ENCODE measurements around the gene ZBTB24. TPM values are rescaled to one million over a fixed set of nuclear protein-coding genes. Genes with fewer than 3 reads are reported as not detected.

ZBTB24 gene
- polyA plus RNA-seq, 3 donors: 3.1 to 4.7 (median 3.4) TPM

- no peaks in the 10 kb centered on the region for H3K27me3 Mint-ChIP-seq (ENCODE audit: low read depth in 3 of 3)
- Histone ChIP-seq H4K20me1 (ENCODE audit: insufficient read depth, low read length) (peaks cover under 1% of the 10 kb centered on the region), H3K9me3 (replicated peaks in 1 of 2; ENCODE audit: control insufficient read depth in 1 of 2, insufficient read depth in 1 of 2, low read length in 2 of 2) (peaks cover 0 to 2% of the 10 kb centered on the region in 2 donors), H3K4me3 (replicated peaks in 1 of 3; ENCODE audit: low read depth in 2 of 3, low read length in 3 of 3) (no peak overlapping the region), H3K27ac (ENCODE audit: low read depth in 1 of 2, low read length in 2 of 2) (no peak overlapping the region), H3K79me2 (ENCODE audit: insufficient read depth, low read length) (peaks cover 7% of the 10 kb centered on the region), H3K36me3 (replicated peaks in 1 of 2; ENCODE audit: control insufficient read depth in 1 of 2, insufficient read depth in 2 of 2, low read length in 2 of 2) (peaks cover 29 to 44% of the 10 kb centered on the region in 2 donors), H3K4me2 (replicated peaks; ENCODE audit: extremely low read depth, low read length, poor library complexity, severe bottlenecking) (no peak overlapping the region), H2AFZ (ENCODE audit: insufficient read depth, low read depth, low read length, poor library complexity, severe bottlenecking) (no peak overlapping the region), H3K27me3 (ENCODE audit: control insufficient read depth in 2 of 2, insufficient read depth in 2 of 2, low read length in 2 of 2) (no peaks in the 10 kb centered on the region), H3K4me1 (ENCODE audit: control insufficient read depth in 1 of 2, insufficient read depth in 2 of 2, low read length in 2 of 2) (peaks cover 33 to 36% of the 10 kb centered on the region in 2 donors), H3K9ac (ENCODE audit: insufficient read depth, low read length, poor library complexity, severe bottlenecking) (no peak overlapping the region)
- TF ChIP-seq CTCF (IDR thresholded peaks at IDR 0.05): no peak
- DNase-seq: no peak
- H3K4me1 Mint-ChIP-seq: peaks cover 34% of the 10 kb centered on the region
- no peak overlapping the region for H3K4me3 Mint-ChIP-seq
- H3K27ac Mint-ChIP-seq: peak overlapping the region in 5 of 7 donors; percentile 14 to 58 (median 34)
- peaks cover 30 to 34% of the 10 kb centered on the region in 2 donors for H3K36me3 Mint-ChIP-seq
- WGBS (ENCODE audit: insufficient coverage): no CpG with 5 or more reads among the region's 3 CpGs
- intact Hi-C loops (cut with micrococcal nuclease): no loop called here
- H3K9me3 Mint-ChIP-seq: peaks cover 0 to 5% (median 0%) of the 10 kb centered on the region in 7 donors
Measured at GRCh38 chr6:109460161-109460829, 22.7 kb downstream of the ZBTB24 start.

- peak overlapping the region; percentile 46 to 52 for H3K27ac ChIP-seq (ENCODE audit: low read depth in 1 of 2, low read length in 2 of 2)
- peaks cover 0 to 2% of the 10 kb centered on the region in 2 donors for H3K9me3 ChIP-seq (replicated peaks in 1 of 2; ENCODE audit: control insufficient read depth in 1 of 2, insufficient read depth in 1 of 2, low read length in 2 of 2)
- peak overlapping the region in 1 of 2 donors; percentile 63 for H3K4me3 Mint-ChIP-seq
- intact Hi-C loops (cut with micrococcal nuclease): loop anchor here in 1 of 2 donors (5.0 to 10.0 kb wide), 2 partner anchors 77 to 364 kb away; partner anchors contain the start of genes CD164, CEP57L1 and SESN1
- H3K36me3 Mint-ChIP-seq: peaks cover 22 to 25% of the 10 kb centered on the region in 2 donors
- no peaks in the 10 kb centered on the region for H3K27me3 Mint-ChIP-seq (ENCODE audit: low read depth in 3 of 3)
- peaks cover 0 to 5% (median 0%) of the 10 kb centered on the region in 7 donors for H3K9me3 Mint-ChIP-seq
- H3K79me2 ChIP-seq (ENCODE audit: insufficient read depth, low read length): peaks cover 19% of the 10 kb centered on the region
- no peak overlapping the region for H3K4me3 ChIP-seq (replicated peaks in 1 of 3; ENCODE audit: low read depth in 2 of 3, low read length in 3 of 3)
- H3K4me1 Mint-ChIP-seq: peaks cover 41% of the 10 kb centered on the region
- peak overlapping the region; percentile 14 to 86 (median 75) for H3K27ac Mint-ChIP-seq
- no peak for TF ChIP-seq CTCF (IDR thresholded peaks at IDR 0.05)
- no peaks in the 10 kb centered on the region for H3K27me3 ChIP-seq (ENCODE audit: control insufficient read depth in 2 of 2, insufficient read depth in 2 of 2, low read length in 2 of 2)
- H4K20me1 ChIP-seq (ENCODE audit: insufficient read depth, low read length): peaks cover 7% of the 10 kb centered on the region
- DNase-seq: peak; percentile 66 to 95 (median 78)
- H3K4me1 ChIP-seq (ENCODE audit: control insufficient read depth in 1 of 2, insufficient read depth in 2 of 2, low read length in 2 of 2): peaks cover 40 to 47% of the 10 kb centered on the region in 2 donors
- peaks cover 18 to 30% of the 10 kb centered on the region in 2 donors for H3K36me3 ChIP-seq (replicated peaks in 1 of 2; ENCODE audit: control insufficient read depth in 1 of 2, insufficient read depth in 2 of 2, low read length in 2 of 2)
- H3K9ac ChIP-seq (ENCODE audit: insufficient read depth, low read length, poor library complexity, severe bottlenecking): no peak overlapping the region
- no peak overlapping the region for H2AFZ ChIP-seq (ENCODE audit: insufficient read depth, low read depth, low read length, poor library complexity, severe bottlenecking)
- H3K4me2 ChIP-seq (replicated peaks; ENCODE audit: extremely low read depth, low read length, poor library complexity, severe bottlenecking): peak overlapping the region; percentile 24
- 14% methylated on average over 4 of the region's 5 CpGs for WGBS (ENCODE audit: insufficient coverage)
Measured at GRCh38 chr6:109458774-109459531, 24.1 kb downstream of the ZBTB24 start.
